Measurements from ENCODE around the gene PPP6R2. TPM values are rescaled to one million over a fixed set of nuclear protein-coding genes. Genes with fewer than 3 reads are reported as not detected.

Gene PPP6R2
- total RNA-seq, 2 donors from 2014 or later = 44.6 to 61.0 TPM

DNA sequence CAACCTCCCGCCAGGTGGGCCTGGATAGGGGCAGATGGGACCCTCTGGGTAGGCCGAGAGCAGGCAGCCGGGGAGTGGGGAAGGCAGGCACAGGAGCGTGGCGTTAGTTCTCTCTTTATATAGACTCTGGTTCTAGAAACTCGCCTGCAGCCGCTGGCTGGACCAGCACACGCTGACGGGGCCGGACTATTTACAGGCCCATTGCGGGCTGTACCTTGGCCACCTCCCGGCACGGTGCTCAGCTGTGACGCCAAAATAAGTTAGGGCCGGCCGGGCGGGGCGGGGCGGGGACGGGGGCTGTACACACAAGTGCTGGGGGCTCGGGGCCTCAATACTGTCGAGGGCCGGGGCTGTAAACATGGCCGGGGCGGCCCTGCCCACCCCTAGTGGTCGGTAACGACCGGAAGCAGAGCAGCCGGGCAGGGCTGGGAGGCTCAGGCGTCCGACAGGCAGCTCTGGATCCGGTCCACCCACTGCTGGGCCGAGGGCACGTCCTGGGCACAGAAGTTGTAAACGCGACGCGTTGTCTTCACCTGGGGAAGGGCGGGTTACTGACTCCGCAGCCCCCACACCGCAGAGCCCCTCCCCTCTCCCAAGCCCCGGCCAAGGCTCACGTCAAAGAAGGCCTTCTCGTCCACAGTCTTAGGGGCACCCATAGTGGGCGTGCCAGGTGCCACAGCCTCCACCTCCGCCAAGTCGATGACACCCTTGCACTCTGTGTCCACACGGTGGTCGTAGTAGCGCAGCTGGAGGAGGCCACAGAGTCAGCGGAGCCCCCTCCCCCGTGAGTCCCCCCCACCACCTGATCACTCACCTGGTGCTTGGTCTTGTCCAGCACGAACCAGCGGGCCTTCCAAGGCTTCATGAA is 103.8 kb downstream of the PPP6R2 start:
- peak; percentile 8 for ATAC-seq

DNA sequence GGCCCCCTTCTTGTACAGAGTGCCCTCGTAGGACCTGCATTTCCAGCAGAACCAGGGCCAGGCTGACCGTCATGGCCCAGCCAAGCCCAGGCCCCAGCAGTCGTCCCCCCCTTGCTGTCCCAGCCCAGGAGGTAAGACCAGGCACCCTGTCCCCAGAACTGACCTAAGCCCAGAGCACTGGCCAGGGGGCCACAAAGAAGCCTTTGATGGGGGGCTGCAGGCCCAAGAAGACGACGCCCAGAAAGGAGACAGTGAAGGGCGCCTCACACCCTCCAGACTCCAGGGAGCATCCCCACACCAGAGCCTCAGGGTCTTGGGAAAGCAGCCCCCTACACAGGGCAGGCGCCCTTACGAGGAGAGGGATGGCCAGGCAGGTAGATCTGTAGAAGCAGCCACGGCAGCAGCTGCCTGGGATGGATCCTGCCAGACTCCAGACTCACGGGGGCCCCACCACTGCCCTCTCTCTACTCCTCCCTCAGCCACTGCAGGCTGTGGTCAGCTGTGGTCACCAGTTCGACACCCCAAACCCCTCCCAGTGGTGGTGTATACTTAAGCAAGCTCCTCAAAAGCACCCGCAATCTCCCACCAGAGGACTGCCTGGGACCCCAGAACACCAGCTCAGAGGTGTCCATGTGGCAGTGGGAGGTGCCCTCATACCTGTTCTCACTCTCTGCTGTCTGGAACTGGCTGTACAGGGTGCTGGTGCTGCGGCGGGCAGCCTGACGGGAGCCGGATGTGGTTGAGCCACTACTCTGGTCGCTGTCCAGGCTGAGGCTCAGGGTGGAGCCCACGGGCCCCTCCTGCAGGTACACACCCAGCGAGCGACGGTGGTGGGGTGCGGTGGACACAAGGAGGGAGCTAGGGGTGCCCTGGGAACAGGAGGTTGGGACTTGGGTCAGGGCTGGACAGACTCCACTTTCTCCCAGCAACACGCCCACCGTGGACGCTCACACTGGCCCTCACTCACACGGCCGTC is 104.7 kb downstream of the PPP6R2 start:
- intact Hi-C loops (cut with DNase I, micrococcal nuclease) = no loop called here
- ATAC-seq = no peak
- DNase-seq = no peak

More for the DNA sequence above, 103.8 kb downstream of the PPP6R2 start:
- intact Hi-C loops (cut with DNase I, micrococcal nuclease) = no loop called here
- peak in 1 of 2 donors; percentile 20 for DNase-seq

DNA sequence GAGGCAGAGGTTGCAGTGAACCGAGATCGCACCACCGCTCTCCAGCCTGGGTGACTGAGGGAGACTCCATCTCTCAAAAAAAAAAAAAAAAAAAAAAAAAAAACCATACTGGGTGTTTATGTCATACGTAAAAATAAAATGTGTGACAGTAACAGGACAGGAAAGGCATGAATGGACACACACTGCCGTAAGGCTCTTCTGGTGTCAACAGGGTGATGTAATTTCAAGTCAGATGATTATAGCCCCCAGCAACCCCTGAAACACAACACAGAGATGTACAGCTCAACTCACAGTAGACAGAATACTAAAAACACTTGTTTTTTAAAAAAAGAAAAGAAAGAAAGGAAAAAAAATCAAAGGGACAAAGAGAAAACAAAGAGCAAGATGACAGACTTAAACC is 109.5 kb downstream of the PPP6R2 start:
- ATAC-seq = no peak
- DNase-seq = no peak
- intact Hi-C loops (cut with DNase I, micrococcal nuclease) = no loop called here

DNA sequence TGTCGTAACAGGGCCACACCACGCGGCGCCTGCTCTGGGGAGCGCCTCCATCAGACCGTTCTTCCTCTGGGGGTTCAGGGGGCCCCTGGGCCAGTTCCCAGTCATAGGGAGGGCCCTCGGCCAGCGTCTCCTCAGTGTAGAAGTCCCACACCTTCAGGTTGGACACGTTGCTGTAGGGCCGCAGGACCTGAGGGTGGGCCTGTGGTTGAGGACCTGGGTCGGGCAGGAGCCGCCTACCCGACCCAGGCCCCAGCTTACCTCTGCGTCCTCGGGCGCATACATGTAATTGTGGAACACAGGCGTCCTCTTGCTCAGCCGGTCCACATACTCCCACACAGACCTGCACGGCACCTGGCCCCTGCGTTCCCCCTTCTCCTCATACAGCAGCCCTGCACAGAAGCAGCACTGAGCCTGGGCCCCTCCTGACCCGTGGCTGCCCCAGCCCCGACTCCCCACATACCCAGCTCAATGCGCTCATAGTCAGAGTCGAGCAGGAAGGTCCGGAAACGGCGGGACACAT is 111.5 kb downstream of the PPP6R2 start:
- DNase-seq (no peak), ATAC-seq (no peak)
- intact Hi-C loops (cut with DNase I, micrococcal nuclease) = no loop called here

DNA sequence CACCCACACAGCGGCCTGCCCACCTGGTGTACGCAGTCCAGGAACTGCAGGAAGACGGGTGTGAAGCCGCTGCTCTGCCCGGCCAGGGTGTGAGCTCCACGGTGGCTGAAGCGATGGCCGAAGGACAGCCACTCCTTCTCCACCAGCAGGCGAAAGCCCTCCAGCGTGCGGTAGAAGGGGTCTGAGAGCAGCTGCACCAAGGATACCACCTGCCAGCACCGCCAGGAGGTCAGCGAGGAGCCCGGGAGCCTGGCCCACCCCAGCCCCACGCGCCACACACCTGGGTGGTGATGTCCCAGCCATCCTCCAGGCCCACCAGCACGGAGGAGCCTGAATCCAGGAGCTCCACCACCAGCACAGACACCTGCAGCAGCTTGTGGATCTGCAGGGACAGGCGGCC is 112.1 kb downstream of the PPP6R2 start:
- intact Hi-C loops (cut with DNase I, micrococcal nuclease) = no loop called here
- DNase-seq = no peak
- ATAC-seq = no peak

DNA sequence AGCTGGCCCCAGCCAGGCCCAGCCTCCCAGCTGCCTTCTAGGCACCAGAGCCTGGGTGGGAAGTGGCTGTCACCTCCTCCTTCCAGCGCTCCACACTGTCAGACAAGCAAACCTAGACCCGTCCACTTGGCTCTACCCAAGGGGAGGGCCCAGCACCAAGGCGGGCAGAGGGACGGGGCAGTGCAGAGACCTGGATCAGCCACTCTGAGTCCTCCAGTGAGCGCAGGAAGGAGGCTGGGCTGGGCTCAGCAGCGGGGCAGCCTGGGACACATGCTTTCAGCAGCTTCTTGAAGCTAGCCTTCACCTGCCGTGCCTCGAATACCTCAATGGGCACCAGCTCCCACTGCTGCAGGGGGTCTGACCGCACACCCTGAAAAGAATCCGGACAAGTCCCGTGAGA is 112.9 kb downstream of the PPP6R2 start:
- intact Hi-C loops (cut with DNase I, micrococcal nuclease) = no loop called here
- no peak for ATAC-seq
- no peak for DNase-seq

DNA sequence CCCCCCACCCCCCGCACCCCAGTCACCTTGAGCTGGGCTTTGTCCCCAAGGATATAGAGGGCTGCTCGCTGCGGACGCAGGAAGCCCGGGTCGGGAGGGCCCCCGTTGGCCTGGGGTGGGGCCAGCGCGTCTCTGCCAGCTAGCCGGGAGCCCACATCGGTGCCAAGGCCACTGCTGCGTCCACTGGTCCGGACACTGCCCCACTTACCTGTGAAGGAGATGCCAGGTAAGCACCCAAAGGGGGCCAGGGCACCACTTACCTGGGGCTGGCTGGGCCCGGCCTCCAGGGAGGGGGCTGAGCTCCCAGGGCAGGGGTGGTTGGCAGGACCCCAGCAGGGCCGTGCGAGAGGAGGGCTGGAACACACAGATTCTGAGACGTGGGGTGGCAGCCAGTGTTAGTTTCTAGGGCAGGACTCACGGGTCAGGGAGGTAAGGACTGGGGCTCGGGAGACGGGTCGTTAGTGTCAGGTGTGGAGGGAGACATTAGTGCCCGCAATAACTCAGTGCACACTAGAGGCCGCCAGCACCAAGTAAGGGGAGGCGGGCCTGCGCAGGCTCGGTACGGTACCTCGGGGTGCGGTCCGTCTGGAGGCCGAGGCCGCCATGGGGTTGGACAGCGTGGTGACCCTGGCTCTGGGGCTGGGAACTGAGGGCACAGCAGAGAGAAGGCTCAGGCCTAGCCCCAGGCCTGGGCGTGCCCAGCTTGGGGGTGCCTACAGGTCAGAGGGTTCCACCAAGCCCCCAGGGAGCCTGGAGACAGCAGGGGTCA is 113.5 kb downstream of the PPP6R2 start:
- intact Hi-C loops (cut with DNase I, micrococcal nuclease) = no loop called here
- no peak for DNase-seq
- peak; percentile 29 for ATAC-seq

DNA sequence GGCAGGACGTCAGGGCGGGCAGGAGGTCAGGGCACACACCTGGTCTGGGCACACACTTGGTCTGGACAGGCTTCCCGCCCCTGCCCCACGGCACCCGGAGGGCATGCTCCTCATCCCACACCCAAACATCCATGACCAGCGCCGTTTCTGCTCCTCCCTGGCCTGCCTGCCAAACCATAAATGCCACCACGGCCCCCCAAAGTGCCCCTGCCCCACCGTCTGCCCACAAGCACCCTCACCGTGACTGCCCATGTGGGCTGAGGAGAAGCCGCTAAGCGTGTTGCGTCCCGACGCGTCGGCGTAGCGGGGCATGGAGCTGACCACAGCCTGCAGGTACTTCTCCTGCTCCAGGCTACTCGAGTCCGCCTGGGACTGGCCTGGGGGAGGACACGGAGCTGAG is 115.9 kb downstream of the PPP6R2 start:
- DNase-seq = no peak
- ATAC-seq = no peak
- intact Hi-C loops (cut with DNase I, micrococcal nuclease) = no loop called here

DNA sequence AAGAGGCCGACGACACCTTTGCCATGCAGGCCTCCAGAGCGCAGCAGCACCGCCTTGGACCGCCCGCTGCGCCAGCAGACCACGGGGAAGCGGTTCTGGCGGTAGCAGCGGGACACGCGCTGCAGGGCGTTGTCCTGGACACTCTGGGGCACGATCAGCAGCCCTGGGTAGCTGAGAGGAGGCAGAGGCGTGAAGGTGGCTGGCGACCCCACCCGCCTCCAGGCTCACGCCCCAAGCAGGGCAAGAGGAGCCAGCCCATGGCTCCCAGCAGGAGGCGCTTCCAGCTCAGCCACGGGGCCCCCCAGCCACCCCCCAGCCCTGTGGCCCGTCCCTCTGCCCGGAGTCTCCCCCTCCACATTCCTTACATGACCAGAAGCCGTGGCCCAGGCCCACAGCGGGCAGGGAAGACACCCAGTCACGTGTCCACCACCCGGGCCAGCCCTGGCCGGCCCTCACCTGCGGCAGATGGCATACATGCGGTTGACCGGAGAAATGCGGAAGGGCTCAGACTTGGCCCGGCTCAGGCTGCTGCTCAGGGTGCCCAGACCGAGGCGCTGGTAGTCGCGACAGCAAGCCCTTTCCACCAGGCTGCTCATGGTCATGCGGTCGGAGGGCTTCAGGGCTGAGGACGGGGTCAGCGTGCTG is 116.5 kb downstream of the PPP6R2 start:
- intact Hi-C loops (cut with DNase I, micrococcal nuclease) = no loop called here
- peak; percentile 39 for ATAC-seq
- no peak for DNase-seq

DNA sequence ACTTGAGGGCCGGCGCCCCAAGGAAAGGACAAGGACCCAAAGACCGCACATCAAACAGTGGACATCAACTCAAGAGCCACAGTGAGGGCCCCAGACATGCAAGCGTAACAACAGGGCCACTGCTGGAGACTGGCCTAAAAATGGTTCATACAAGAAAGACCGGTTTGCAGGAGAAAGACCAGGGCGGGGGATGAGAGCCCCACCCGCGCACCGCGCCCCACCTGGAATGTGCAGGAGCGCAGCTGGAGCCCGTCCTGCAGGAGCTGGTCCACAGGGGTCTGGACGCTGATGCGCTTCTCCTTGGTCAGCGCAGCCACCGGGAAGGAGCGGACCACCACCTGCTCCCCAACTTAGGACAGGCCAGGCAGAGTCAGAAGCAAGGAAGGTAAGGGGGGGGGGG is 117.8 kb downstream of the PPP6R2 start:
- intact Hi-C loops (cut with DNase I, micrococcal nuclease) = no loop called here
- DNase-seq = no peak
- ATAC-seq = peak; percentile 48

DNA sequence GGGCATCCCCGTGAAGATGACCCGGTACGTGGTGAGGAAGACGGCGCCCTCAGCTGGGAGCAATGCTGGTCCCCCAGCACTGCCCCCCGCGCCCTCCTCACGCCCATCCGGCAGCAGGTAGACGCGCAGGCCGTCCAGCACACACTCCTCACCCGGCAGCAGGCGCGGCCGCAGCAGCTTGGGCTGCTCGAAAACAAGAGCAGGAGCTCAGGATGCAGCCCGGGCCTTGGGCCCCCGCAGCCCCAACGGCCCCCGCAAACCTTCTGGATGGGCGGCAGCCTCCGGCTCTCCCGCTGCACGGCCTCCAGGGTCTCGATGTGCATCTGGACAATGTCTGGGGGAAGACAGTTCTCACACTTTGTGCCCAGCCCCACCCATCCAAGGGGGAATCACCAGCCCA is 118.4 kb downstream of the PPP6R2 start:
- intact Hi-C loops (cut with DNase I, micrococcal nuclease) = no loop called here
- DNase-seq (no peak), ATAC-seq (no peak)

DNA sequence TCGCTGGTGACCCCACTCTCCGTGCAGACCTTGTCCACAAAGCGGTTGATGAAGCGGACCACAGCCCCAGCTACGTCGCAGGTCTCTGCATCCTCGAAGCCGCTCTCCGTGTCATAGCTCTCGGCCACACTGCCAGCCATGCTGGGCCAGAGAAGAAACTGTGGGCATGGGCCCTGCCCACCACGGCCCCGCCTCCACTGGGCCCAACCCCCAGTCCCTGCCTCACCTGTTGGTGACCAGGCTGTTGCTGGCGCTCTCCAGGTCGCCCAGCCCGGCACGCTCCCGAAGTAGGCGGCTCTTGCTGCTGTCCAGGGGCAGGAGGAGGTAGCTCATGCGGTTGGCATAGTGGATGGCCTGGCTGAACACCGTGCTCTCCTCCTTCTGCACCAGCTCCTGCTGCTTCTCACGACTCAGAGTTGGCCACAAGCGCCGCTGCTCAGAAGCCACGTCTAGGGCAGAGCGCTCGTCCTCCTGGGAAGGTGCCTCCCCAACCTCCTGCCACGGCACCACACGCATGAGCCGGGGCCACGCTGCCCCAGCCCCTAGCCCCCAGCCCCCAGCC is 118.9 kb downstream of the PPP6R2 start:
- peak; percentile 5 for ATAC-seq
- intact Hi-C loops (cut with DNase I, micrococcal nuclease) = no loop called here
- no peak for DNase-seq

DNA sequence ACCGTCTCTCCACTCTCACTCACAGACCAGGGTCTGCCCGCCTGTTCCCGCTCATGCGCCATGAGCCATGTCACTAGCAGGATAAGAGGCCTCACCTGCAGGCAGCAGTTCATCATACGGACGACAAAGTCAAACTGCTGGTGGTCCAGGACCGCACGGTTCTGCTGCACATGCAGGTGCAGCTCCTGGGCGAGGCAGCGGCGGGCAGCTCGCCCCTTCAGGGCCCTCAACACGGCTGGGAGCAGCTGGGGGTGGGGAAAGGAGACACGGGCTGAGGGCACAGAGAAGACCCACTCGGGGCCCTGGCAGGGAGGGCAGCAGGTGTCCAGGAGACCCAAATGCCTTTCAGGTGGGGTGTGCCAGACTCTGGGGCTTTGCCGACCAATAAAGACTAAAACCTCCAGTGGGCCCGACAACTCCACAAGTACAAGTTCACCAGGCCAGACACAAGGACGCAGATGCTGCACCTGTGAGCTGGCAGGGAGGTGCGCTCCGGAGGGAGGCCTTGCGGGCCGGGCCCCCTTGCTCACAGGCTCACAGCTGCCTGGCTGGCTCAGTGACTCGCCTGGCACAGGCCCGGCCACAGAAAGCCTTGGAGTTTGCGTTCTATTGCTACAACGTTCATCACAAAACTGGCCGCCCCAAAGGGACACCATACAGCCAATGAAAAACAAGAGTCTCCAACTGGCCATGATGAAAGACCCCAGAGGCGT is 120.2 kb downstream of the PPP6R2 start:
- no peak for DNase-seq
- ATAC-seq = no peak
- intact Hi-C loops (cut with DNase I, micrococcal nuclease) = no loop called here

DNA sequence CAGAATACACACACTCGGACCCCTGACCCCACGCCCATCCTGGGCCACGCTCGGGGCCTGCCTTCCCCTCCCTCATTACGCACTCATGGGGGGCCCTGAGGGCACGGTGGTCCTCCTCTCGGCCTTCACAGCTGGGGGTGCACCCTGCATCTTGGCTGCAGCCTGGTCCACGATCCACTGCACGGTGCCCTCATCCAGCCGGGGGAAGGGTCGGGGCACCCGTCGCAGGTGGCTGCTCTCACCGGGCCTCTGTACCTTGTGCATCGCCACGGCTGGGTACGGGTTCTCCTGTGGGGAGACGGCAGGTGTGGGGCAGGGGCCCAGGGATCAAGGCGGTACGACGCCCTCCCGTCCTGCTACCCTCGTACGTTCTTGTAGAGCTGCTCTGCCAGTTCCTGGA is 121.3 kb downstream of the PPP6R2 start:
- DNase-seq (no peak), ATAC-seq (no peak)
- intact Hi-C loops (cut with DNase I, micrococcal nuclease) = no loop called here

DNA sequence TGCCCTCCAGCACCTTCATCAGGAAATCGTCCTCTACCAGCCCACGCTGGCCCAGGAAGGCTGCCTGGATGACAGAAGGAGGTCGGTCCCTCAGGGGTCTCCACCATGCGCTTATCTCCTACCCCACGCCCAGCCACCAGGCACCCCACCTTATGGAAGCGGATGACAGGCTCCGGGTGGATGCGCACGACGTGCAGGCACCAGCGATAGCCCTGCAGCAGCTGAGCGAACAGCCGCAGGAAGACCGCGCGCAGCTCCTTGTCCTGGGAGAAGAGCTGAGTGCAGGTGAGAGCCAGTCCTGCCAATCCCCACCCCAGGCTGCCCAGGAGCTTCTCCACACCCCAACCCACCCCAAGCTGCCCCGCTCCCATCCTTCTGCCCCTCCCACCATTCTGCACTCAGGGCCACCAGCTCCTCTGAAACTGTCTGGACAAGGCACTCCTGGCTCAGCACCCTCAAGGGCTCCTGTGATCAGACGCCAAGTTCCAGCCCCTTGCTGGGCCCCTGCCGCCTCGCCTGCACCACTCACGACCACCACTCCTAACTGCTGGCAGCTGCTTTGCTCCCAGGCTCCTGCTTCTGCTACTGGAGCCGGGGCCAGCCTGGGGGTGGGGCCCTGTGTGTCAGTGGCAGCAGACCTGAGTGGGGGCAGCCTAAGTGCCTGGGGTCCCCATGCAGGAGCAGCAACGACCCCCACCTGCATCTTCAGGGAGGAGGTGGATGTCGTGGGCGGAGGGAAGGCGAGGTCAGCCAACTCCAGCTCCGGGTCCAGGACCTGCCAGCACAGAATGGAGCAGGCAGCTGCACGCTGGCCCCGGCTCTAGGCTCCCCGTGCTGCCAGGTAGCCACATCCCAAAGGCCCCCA is 122.2 kb downstream of the PPP6R2 start:
- ATAC-seq (no peak), DNase-seq (no peak)
- intact Hi-C loops (cut with DNase I, micrococcal nuclease) = no loop called here

DNA sequence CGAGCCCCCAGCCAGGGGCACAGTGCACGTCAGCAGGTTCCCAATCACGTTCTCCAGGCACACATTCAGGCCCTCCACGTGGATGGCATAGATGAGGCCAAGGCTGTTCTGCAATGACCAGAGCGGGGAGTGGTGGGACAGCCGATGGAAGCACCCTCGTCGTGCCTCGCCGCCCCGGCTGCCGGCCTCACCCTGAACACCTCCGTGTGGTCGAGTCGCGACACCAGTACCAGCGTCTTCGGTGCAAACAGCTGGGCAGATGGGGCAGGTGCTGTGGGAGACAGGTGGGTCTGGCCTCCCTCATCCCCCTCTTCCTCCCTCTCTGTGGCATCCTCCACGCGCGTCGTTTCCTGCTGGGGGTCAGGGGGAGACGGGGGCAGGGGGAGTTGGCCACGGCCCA is 124.2 kb downstream of the PPP6R2 start:
- no peak for ATAC-seq

More for the DNA sequence above, 124.2 kb downstream of the PPP6R2 start:
- no peak for DNase-seq
- intact Hi-C loops (cut with DNase I, micrococcal nuclease) = no loop called here
